Stimulated activated CD8-positive, alpha-beta memory T cell treated with anti-CD3 and anti-CD28 coated beads, Interleukin-15, amount 100 ng/mL, for 4 hours (primary cell): Measurements from ENCODE around the gene ANAPC1.
"Not testable (repeated sequence)": the region's sequence is repeated elsewhere in the genome, so short reads cannot be mapped to it uniquely, and the experiment has no call there.

Source experiments
- DNase-seq, 2 donors: peaks; one replicate each; pipeline ENCODE4 v3.0.0-alpha.2; 2020; ENCODE audit warnings: low read depth in 2 of 2

The ANAPC1 gene

DNA sequence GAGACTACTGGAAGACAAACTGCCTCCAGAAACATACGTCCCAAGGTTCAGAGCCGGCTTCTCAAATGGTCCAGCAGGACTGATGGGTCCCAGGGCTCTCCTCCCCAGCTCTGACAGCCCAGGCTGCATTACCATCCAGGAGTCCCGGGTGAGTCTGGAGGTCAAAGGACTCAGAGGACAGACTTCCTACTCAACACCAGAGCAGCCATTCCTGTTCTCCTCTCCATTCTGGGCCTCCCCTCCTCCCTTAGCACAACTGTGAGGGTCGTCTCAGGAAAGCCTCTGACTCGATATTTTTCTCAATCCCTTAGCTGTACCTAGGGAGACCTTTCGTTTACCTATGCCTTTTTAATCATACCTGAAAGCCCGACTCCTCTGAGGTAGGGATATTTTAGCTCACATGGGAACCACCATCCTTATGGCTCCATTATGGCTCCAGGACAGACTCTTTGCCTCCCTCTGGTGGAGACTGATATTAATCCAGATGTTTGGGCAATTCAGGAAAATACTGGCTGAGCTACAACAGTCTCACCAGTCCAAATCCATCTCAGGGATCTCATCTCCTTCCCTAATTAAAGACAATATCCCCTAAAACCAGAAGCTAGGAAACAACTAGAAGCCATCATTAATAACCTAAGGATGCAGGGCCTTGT, 70.9 kb downstream of the ANAPC1 start:
- DNase-seq: not testable (repeated sequence)

DNA sequence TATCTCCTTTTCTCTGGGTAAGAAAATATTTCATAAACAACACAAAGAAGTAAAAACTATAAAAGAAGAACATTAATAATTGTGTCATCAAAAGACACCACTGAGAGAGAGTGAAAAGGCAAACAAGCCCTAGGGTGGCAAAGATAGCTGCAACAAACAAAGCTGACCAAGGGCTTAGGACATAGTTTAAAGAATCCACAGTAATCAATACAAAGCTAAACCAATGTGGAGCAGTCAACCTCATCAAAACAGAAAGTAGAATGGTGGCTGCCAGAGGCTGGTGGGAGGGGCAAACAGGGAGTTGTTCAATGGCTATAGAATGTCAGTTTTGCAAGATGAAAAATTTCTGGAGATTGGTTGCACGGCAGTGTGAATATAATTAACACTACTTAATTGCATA, 93.4 kb downstream of the ANAPC1 start:
- not testable (repeated sequence) for DNase-seq

DNA sequence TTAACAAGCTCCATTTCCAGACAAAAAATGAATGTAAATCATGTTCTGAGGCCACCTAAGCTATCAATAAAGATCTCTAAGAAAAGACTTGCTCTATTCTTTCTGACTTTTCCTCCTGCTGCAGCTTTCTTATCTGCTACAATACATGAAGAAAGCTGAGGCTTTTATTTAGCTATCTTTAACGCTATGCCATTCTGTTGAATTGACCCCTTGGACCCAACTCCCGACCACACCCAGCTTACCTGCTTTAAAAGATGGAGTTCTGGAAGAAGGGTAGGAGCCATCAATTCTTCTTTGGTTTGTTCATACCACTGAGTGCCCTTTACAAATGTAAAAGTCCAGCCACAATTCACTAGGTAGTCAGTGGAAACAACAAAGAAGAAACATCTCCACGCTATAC, 99.9 kb downstream of the ANAPC1 start:
- not testable (repeated sequence) for DNase-seq

DNA sequence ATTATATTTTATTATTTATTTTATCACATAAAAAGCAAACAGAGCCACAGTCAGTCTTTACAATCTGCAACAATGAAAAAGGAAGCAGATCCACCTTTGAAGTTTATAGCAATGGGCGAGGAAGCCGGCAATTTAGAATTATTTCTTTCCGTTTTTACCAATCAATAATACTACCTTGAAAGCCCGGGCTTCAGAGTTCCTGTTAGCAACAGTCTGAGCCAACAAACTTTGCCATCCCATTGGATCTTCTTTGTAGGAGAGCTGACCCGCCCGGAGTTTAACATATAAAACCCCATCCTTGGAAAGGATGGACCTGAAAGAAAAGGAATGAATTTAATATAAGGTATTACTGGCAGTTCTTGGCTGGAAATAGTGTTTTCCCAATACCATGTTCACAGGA, 101.8 kb downstream of the ANAPC1 start:
- DNase-seq: not testable (repeated sequence)

DNA sequence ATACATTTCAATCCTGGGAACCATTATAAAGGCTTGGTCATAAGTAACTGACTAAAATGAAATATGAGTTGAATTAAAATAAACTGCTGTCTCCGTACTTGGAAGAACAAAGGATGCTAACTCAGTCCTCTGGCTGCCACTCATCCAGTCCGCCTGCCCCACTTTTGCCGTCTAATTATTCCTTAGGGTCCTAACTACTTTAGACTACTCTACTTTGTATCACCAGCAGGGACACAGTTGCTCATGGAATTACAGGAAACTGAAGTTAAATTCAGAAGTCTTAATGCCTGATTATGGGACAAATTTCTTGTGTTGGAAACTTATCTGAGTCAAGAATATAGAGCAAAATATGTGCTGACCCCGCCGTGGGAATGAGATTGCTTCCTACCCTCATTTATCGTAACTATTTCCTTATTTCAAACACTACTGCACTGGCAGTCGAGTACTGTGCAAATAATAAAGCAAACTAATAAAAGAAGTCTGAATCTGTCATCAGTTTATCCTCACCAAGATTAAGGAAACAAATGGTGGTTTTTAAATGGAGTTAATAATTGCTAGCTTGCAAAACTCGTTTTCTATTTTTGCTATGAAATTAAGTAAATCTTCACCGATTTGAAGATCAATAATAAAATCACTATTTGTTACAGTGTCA, 102.4 kb downstream of the ANAPC1 start:
- DNase-seq: not testable (repeated sequence)

DNA sequence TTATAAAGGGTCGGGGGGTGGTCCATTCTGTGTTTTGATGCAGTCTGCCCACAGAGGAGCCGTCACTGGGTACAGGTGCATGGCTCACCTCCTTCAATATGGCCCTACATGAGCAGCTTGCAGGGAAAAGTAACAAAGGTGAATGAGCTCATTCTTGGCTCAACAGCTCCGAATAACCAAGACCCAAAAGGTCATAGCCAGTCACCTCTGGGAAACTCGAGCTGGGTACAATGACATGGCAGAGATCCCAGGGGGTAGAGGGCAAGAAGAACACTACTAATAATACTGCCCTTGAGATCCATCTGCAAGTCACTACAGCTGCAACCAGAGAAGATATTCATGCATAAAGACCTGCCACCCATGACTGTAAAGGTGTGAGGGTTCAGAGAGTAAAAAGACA, 106.8 kb downstream of the ANAPC1 start:
- DNase-seq: not testable (repeated sequence)

DNA sequence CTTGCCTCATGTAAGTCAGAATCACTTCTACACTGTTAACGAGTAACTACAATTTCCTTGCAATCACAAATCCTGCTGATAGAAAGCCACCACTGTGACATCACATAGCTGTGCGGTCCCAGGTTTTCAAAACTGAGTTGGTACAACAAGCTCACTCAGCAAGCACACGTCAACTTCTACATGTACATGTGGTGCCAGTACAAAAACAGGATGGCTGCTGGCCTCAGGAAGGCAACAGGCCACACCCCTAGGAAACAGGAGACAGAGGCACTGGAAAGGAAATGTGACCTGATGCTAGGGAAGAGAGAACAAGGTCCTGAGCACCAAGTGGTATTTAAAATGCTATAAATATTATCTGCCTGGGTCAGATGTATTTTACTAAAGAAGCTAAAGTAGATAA, 107.7 kb downstream of the ANAPC1 start:
- not testable (repeated sequence) for DNase-seq

DNA sequence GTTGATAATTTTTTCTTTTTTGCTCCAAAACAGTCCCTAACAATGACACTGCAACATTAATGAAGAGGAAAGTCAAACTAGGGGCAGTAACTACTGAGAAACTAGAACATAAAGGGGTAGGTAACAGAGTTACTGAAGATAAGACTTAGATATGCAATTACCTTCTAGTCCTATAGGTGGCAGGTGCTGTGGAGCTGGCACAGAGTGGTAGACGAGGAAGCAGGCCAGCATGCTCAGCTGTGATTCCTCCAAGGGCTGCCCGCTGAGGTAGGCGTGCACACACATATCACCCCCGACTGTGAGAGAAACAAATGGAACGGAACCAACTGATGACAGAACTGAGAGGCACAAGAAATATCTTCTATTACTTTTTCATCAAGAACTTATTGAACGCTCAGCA, 111.8 kb downstream of the ANAPC1 start:
- not testable (repeated sequence) for DNase-seq

DNA sequence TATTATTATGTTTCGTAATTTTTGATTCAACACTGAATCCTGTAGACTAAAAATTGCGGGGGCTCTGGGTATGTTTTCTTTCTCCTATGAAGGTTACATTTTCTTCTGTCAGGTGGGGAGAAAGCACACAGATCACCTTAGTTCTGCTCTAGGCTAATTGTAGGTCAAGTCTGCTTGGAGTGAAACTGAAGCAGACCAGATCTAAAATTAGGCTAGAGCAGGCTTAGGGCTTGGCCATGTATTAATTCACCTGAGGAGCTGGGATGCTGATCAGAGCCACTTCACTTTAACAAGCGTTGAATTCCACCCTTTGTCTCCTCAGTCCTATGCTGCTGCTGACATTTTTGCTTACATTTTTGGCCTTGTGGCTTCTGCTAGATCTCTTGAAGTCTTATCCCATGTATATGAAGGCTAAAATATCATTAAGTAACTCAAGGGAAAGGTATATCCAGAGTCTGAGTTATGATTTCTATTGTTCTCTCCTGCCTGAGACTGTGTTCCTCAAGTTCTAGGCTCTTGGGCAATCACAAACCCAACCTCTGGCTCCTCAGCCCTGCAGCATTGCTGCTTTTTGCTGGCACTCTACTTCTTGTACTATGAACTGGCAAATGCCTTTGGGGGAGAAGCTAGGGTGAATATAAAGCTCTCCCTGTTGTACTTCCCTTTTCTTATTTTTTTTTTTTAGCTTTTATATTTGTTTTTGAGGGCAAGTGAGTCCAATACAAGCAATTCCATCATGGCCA, 112.9 kb downstream of the ANAPC1 start:
- DNase-seq: not testable (repeated sequence)

DNA sequence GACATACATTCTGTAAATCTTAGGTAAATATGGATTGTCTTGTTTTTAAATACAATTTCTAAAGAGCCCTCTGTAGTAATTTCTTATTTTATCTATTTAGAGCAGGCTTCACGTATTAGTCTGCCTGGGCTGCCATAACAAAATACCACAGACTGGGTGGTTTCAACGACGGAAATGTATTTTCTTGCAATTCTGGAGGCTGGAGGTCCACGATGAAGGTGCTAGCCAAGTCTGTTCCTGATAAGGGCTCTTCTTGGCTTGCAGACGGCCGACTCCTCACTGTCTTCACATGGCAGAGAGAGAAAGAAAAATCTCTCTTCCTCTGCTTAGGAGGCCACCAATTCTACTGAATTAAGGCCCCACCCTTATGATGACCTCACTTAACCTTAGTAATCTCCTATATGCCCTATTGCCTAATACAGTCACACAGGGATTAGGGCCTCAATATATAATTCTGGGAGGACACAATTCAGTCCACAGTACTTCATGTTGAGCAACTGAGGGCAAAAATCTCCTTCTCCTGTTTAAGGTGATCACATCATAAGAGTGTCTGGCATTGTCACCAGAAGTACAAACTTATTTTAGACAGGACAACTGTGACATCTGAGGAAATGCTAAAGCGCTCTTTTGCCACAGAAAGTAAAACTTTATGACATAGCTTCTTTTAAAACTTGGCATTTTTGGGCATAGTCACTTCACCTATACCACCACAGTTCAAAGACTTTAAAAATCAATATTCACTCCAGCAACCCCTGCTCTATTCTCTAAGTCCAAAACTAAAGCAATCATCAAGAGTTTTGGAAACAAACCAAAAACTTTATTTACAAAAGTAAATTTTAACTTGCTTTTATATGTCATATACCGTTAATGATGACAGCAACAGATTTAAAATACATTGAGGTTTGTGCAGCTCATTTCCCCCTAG, 115.5 kb downstream of the ANAPC1 start:
- not testable (repeated sequence) for DNase-seq

DNA sequence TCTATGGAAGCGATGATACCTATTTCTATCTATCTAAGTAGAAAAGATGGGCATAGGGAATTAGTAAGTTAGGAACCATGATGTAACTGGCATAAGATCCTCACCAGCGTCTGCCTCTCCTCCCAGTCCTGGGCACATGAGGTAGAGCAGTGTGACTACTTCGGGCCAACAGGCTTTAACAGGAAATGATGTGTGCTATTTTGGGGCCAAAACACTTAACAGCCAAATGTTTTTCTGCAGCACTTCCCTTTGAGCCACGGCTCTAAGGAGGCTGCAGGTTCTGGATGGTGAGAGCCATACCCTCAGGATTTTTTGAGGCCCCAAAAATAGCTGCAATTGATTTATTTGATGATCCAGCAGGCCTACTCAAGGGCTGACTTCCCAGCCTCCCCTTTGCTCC, 116.9 kb downstream of the ANAPC1 start:
- DNase-seq: not testable (repeated sequence)

DNA sequence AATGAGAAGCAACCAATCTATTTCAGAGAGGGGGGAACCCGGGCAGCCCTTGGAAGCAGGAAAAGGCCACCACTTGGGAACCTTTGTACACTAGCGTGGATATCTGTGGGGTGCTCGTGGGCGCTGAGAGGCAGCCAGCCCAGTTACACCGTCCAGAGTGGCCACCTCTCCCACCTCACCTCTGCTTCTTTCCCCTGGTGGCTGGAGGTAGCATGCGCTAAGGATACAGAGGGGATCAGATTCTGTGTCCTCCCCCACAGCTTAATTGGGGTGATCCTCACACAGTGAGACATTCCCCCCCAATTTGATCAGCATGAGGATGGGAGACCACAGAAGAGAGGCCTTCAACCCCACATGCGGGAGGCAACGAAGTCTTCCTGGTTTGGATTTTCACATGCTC, 117.7 kb downstream of the ANAPC1 start:
- DNase-seq: not testable (repeated sequence)

DNA sequence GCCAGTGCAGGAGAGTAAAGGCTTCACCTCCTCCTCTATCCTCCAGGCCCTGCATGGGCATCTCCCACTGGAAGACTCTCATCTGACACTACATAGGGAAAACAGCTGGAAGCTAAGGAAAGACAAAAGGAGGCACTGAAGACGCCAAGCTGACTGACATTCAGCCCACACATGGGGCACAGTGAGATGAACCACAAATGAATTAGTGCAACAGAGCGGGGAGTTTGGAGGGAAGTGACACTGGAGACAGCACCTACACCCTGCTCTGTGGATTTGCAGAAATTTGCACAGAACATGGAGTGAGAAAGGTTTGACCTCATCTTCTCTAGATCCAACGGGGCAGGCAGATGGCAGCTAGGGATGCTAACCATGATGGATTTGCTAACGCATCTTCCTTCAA, 119.8 kb downstream of the ANAPC1 start:
- DNase-seq: not testable (repeated sequence)

DNA sequence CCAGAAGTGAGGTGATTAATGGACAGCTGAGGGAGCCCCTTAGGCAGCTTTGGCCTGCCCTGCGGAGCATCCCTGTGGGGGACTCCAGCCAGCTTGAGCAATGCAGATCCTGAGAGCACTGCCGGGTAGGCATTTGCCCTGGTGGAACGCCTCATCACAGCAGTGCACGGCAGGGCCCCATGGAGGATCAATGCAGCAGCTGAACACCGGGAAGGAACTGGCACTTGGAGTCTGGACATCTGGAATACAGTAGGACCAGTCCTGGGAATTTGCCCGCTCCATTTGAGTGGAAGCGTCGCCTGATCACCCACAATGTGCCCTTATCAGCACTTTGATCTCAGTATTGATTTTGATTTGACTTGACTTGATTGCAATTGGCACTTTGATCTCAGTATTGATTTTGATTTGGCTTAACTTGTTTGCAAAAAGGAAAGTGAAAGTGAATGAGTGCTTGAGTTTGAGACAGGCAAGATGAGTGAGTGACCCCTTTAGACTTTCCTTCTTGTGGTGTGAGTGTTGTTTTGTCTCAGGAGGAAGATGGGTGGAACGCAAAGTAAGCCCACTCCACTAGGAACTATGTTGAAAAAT, 123.2 kb downstream of the ANAPC1 start:
- not testable (repeated sequence) for DNase-seq

DNA sequence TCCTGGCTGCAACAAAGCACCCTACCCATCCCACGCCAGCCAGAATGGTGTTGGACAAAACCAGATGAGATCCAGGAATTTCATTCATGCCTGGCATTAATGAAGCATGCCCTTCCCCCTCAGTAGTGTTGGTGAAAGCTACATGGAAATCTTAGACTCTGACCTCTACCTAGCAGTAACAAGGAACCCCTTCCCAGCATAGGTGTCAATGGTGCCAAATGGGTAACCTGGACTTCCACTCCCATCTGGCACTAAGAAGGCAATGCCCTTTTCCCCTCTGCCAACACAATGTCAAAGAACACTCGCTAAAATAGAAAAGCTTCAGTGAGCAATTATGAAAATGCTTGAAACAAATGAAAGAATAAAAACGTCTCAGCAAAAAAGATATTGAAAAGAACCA, 131.5 kb downstream of the ANAPC1 start:
- not testable (repeated sequence) for DNase-seq

DNA sequence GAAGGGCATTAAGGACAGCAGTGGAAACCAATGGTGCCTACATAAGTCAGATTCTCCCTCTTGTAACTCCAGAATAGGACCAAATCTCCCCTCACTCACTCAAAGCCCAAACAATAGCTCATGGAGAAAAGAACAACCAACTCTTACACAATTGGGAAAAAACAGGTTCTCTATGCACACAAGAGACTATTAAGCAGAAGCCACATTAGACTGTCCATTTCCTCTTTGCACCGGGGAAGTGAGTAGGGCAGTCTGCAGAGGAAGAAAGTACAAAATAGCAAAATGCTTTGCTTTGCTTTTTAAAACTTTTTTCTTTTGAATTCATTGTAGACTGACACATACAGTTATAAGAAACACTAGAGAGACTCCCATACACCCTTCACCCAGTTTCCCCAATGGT, 133.4 kb downstream of the ANAPC1 start:
- not testable (repeated sequence) for DNase-seq

DNA sequence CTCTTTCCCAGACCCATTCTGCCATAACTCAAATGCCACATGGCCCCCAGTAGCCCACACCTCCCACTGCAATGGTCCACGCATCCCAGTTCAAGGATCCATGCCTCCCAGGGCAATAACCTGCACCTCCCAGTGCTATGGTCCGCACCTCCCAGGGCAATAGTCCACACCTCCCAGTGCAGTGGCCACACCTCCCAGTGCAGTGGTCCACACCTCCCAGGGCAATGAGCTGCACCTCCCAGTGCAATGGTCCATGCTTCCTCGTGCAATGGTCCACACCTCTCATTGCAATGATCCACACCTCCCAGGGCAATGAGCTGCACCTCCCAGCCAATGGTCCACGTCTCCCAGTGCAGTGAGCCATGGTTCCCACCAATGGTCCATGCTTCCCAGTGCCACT, 135.6 kb downstream of the ANAPC1 start:
- not testable (repeated sequence) for DNase-seq

DNA sequence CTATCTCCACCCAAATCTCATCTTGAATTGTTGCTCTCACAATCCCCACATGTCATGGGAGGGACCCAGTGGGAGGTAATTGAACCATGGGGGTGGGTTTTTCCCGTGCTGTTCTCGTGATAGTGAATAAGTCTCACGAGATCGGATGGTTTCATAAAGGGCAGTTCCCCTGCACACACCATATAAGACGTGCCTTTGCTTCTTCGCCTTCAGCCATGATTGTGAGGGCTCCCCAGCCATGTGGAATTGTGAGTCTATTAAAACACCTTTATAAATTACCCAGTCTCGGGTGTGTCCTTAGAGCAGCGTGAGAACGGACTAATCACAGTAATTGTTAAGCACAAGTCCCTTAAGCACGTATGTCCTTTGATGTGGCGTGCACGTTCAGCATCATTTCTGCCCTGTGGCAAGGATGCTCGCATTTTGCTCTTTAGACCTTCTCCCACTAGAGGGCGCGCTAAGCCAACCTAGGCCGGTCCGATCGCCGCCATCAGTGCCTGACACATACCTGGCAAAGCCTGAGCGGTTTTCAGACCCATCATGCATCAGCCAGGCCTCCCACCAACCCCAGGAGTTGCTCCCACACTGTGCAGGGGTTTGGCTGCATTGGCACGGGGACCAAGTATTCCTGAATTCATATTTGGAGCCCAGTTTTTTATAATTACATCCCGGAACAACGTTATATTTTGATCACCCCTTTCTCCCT, 136.4 kb downstream of the ANAPC1 start:
- peak; percentile 23 to 39 for DNase-seq

DNA sequence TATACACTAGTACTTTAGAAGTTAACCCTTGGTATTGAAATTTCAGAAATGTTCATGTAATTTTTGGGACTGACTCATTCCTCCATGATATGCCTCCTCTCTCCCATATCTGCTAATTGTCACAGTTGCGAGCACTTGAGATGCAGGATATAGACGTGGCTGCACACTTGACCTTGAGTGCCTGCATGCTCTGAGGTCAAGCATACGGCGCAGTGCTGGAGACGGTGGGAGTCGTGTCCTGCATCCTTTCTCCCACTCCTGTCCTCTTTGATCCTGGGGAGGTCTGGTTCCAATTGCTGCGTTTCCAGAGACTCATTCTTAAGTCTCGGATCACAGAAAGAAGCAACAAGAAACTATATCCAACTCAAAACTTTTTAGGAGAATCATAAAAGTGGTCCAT, 139.2 kb downstream of the ANAPC1 start:
- DNase-seq: not testable (repeated sequence)

DNA sequence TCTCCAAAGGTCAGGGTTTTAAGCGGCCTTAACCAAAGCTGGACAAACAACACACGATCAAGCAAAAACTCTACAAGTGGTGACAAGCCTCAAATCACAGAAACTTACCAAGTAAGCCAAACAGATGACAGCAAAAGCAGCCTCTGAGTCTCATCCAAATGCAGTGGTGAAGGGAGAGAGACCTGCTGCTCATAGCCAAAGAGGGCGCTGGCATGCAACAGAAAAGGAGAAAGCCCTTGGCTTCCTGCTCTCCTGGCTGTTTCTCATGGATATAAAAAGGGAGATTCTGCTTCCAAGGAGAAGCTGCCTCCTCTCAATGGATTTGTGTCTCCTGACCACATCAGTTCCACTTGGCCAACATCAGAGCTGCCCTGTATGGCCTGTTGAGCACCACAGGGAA, 142.5 kb downstream of the ANAPC1 start:
- not testable (repeated sequence) for DNase-seq
